Ishikawa (cell line): ENCODE results near the gene MMAB.

Experiments used
- CEBPB ChIP-seq: IDR thresholded peaks from 2 replicates; pipeline ENCODE4 v1.6.1; 2012
- CREB1 ChIP-seq: IDR thresholded peaks from 2 replicates; pipeline ENCODE4 v1.6.1; 2012; ENCODE audit warnings: low read depth
- EGR1 ChIP-seq: IDR thresholded peaks from 2 replicates; pipeline ENCODE4 v1.6.1; 2012
- EP300 ChIP-seq: IDR thresholded peaks from 2 replicates; pipeline ENCODE4 v1.6.1; 2012; ENCODE audit warnings: borderline replicate concordance
- FOXM1 ChIP-seq: IDR thresholded peaks from 2 replicates; pipeline ENCODE4 v1.6.1; 2012; ENCODE audit warnings: low read depth, borderline replicate concordance
- MAX ChIP-seq: IDR thresholded peaks from 2 replicates; pipeline ENCODE4 v1.6.1; 2012
- NFIC ChIP-seq: IDR thresholded peaks from 2 replicates; pipeline ENCODE4 v1.6.1; 2012
- RAD21 ChIP-seq: IDR thresholded peaks from 2 replicates; pipeline ENCODE4 v1.6.1; 2012; ENCODE audit warnings: low read depth
- REST ChIP-seq: IDR thresholded peaks from 2 replicates; pipeline ENCODE4 v1.6.1; 2012; ENCODE audit warnings: low read depth, mild to moderate bottlenecking
- TAF1 ChIP-seq: IDR thresholded peaks from 2 replicates; pipeline ENCODE4 v1.6.1; 2012; ENCODE audit warnings: low read depth, mild to moderate bottlenecking
- TCF12 ChIP-seq: IDR thresholded peaks from 2 replicates; pipeline ENCODE4 v1.6.1; 2012; ENCODE audit warnings: low read depth
- TEAD4 ChIP-seq: IDR thresholded peaks from 2 replicates; pipeline ENCODE4 v1.6.1; 2012
- USF1 ChIP-seq: IDR thresholded peaks from 2 replicates; pipeline ENCODE4 v1.6.1; 2012
- YY1 ChIP-seq: IDR thresholded peaks from 2 replicates; pipeline ENCODE4 v1.6.1; 2012; ENCODE audit warnings: low read depth
- ZBTB7A ChIP-seq: IDR thresholded peaks from 2 replicates; pipeline ENCODE4 v1.6.1; 2012; ENCODE audit warnings: low read depth

Gene MMAB

GRCh38 chr12:109600995-109601394 lies 27.7 kb upstream of the MMAB start:
- TF ChIP-seq REST (no peak), CEBPB (no peak), TEAD4 (no peak), USF1 (no peak)

- TF ChIP-seq TEAD4 (no peak), NFIC (no peak), MAX (no peak), TAF1 (no peak), YY1 (no peak), REST (no peak), CREB1 (no peak), EP300 (no peak), EGR1 (no peak), CEBPB (no peak), TCF12 (no peak), USF1 (no peak), ZBTB7A (no peak), FOXM1 (no peak), RAD21 (no peak)
Observed at GRCh38 chr12:109600481-109600880, 27.2 kb upstream of the MMAB start.

- TF ChIP-seq EGR1 (no peak), TEAD4 (no peak), YY1 (no peak), NFIC (no peak), CEBPB (no peak), USF1 (no peak), TAF1 (no peak), MAX (no peak), FOXM1 (no peak), TCF12 (no peak), REST (no peak), RAD21 (no peak), CREB1 (no peak), ZBTB7A (no peak)
Observed at GRCh38 chr12:109599087-109599486, 25.8 kb upstream of the MMAB start.

GRCh38 chr12:109598428-109598854 lies 25.1 kb upstream of the MMAB start:
- TF ChIP-seq NFIC: no peak
- no peak for TF ChIP-seq RAD21
- TF ChIP-seq TAF1: no peak
- no peak for TF ChIP-seq MAX
- TF ChIP-seq EGR1: no peak
- TF ChIP-seq CREB1: no peak
- TF ChIP-seq YY1: no peak
- no peak for TF ChIP-seq TCF12
- no peak for TF ChIP-seq REST
- no peak for TF ChIP-seq USF1
- no peak for TF ChIP-seq ZBTB7A
- no peak for TF ChIP-seq EP300
- TF ChIP-seq FOXM1: no peak
